Thymus (tissue), 11 donors: ENCODE results near the gene NEU4. TPM values are rescaled to one million over a fixed set of nuclear protein-coding genes. Genes with fewer than 3 reads are reported as not detected.
A peak's percentile ranks its signal among the peaks of the same experiment; 100 is the strongest.
"Not testable (repeated sequence)": the region's sequence is repeated elsewhere in the genome, so short reads cannot be mapped to it uniquely, and the experiment has no call there.

Experiments used
- DNase-seq, 9 donors: peaks; one replicate each; pipeline ENCODE4 v3.0.0-alpha.2; 2013; ENCODE audit warnings: low spot score in 9 of 9, low read depth in 6 of 9, missing footprints in 1 of 9
- H3K27ac ChIP-seq, 2 donors: one replicate each; pipeline ENCODE4 v1.5.1; 2013; ENCODE audit warnings: control low read depth in 1 of 2, low read depth in 1 of 2, low read length in 1 of 2, mild to moderate bottlenecking in 1 of 2, moderate library complexity in 1 of 2
- H3K27me3 ChIP-seq, 2 donors: one replicate each; pipeline ENCODE4 v1.5.1; 2013; ENCODE audit warnings: low read length in 1 of 2; ENCODE audit not compliant: control insufficient read depth in 2 of 2, insufficient read depth in 1 of 2
- H3K36me3 ChIP-seq, 2 donors: one replicate each; pipeline ENCODE4 v1.5.1; 2013; ENCODE audit warnings: low read length in 1 of 2, mild to moderate bottlenecking in 1 of 2, moderate library complexity in 1 of 2; ENCODE audit not compliant: control insufficient read depth in 2 of 2, insufficient read depth in 2 of 2
- H3K4me1 ChIP-seq, 2 donors: one replicate each; pipeline ENCODE4 v1.5.1; 2013; ENCODE audit warnings: low read length in 2 of 2; ENCODE audit not compliant: control insufficient read depth in 2 of 2, insufficient read depth in 2 of 2
- H3K4me3 ChIP-seq, 2 donors: one replicate each; pipeline ENCODE4 v1.5.1; 2013; ENCODE audit warnings: low read length in 2 of 2, control low read depth in 1 of 2, mild to moderate bottlenecking in 1 of 2
- H3K9me3 ChIP-seq, 2 donors: one replicate each; pipeline ENCODE4 v1.5.1; 2013; ENCODE audit warnings: low read length in 1 of 2, mild to moderate bottlenecking in 1 of 2; ENCODE audit not compliant: control insufficient read depth in 2 of 2, insufficient read depth in 1 of 2
- WGBS: extraction: QIAGEN DNeasy Blood & Tissue Kit; methylation state at CpG from one replicate; pipeline ENCODE4 v1.1.7; 2013; 5-methylcytosine and 5-hydroxymethylcytosine counted together
- polyA plus RNA-seq: library from polyadenylated mRNA; stranded (reverse); fragments of 200-250 nt; gene quantifications from one replicate; pipeline ENCODE4 v1.2.3, GENCODE V29; 2013
- total RNA-seq: library from RNA; stranded (reverse); fragments of 120-200 nt; gene quantifications from one replicate; pipeline ENCODE4 v1.2.4, GENCODE V29; 2013
- donor health status: healthy.

NEU4 gene
- total and polyA plus RNA-seq, 2 donors = 0.05 to 1.1 TPM

DNA sequence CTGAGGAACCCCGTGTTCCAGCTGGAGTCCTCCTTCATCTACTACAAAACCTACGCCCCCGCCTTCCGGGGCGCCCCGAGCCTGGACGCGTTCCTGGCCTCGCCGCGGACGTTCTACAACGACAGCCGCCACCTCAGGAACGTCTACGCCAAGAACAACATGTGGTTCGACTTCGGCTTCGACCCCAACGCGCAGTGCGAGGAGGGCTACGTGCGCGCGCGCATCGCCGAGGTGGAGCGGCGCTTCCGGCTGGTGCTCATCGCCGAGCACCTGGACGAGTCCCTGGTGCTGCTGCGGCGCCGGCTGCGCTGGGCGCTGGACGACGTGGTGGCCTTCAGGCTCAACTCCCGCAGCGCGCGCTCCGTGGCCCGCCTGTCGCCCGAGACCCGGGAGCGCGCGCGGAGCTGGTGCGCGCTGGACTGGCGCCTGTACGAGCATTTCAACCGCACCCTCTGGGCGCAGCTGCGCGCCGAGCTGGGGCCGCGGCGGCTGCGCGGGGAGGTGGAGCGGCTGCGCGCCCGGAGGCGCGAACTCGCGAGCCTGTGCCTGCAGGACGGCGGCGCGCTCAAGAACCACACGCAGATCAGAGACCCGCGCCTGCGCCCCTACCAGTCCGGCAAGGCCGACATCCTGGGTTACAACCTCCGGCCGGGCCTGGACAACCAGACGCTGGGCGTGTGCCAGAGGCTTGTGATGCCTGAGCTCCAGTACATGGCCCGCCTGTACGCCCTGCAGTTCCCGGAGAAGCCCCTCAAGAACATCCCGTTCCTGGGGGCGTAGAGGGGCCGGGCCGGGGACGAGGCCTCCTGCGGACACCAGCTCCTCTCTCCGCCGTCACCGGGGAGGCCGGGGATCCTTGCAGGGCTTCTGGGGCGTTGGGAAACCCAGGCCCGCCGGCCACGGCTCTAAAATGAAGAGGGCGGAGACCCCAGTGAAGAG is 5.3 kb upstream of the NEU4 start:
- Histone ChIP-seq H3K4me3 (peak overlapping the region; percentile 35 to 63), H3K4me1 (peaks cover 16 to 25% of the 10 kb centered on the region in 2 donors), H3K9me3 (peaks cover 0 to 3% of the 10 kb centered on the region in 2 donors), H3K27me3 (peaks cover 2 to 29% of the 10 kb centered on the region in 2 donors), H3K36me3 (no peaks in the 10 kb centered on the region), H3K27ac (peak overlapping the region in 1 of 2 donors; percentile 52)
- WGBS = 3% methylated on average over 109 of the region's 109 CpGs
- peak in 8 of 9 donors; percentile 44 to 87 (median 69) for DNase-seq

DNA sequence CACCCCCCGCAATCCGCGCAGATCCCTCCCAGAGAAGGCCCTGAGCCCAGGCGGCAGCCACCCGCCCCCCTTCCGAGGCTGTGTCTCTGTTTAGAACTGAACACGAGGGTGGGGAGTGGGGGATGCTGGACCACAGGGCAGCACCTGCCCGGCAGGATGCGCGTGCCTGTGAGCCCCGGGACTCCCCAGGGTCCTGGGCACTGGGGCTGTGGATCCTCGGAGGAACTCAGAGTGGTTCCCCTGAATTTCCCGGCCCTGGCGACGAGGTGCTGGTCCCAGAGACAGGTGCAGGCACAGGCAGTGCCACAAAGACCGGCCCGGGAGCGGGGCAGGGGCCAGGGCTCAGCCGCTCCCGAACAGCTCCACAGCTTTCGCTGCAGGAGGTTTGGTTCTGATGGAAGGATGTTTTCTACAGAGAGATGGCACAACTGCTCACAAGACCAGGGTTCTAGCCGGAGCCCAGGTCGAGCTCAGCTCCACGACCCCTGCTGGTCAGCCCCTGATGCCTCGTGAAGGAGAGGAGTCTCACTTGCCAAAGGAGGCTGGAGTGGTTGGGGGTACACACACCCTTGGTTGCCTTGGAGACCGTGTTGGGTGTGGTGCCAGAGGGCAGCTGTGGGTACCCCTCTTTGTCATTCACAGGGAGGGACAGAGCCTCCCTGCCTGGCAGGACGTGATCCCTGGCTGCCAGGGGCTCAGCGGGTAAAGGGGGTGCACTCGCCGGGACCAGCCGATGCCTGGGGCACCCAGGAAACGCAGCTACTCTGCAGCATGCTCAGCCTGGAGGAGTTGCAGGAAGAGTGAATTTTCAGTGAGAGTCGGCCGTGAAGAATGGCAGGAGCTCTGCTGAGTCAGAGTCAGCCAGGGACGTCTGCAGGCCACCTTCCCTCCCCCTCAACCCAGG is 4.4 kb upstream of the NEU4 start:
- Histone ChIP-seq H3K27me3 (peaks cover 2 to 31% of the 10 kb centered on the region in 2 donors), H3K27ac (no peak overlapping the region), H3K4me3 (peak overlapping the region; percentile 35 to 63), H3K36me3 (no peaks in the 10 kb centered on the region), H3K9me3 (peaks cover 0 to 3% of the 10 kb centered on the region in 2 donors), H3K4me1 (peaks cover 16 to 25% of the 10 kb centered on the region in 2 donors)
- 5% methylated on average over 35 of the region's 35 CpGs for WGBS
- peak in 1 of 9 donors; percentile 49 for DNase-seq

DNA sequence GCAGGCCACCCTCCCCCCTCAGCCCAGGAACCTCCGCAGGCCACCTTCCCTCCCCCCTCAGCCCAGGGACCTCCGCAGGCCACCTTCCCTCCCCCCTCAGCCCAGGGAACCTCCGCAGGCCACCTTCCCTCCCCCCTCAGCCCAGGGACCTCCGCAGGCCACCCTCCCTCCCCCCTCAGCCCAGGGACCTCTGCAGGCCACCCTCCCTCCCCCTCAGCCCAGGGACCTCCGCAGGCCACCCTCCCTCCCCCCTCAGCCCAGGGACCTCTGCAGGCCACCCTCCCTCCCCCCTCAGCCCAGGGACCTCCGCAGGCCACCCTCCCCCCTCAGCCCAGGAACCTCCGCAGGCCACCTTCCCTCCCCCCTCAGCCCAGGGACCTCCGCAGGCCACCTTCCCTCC is 2.8 kb upstream of the NEU4 start:
- Histone ChIP-seq H3K27me3 (peaks cover 2 to 35% of the 10 kb centered on the region in 2 donors), H3K4me1 (peaks cover 16 to 25% of the 10 kb centered on the region in 2 donors)
- 71% methylated on average over 3 of the region's 8 CpGs for WGBS
- not testable (repeated sequence) for H3K27ac ChIP-seq, DNase-seq, H3K9me3 ChIP-seq, H3K4me3 ChIP-seq, H3K36me3 ChIP-seq

DNA sequence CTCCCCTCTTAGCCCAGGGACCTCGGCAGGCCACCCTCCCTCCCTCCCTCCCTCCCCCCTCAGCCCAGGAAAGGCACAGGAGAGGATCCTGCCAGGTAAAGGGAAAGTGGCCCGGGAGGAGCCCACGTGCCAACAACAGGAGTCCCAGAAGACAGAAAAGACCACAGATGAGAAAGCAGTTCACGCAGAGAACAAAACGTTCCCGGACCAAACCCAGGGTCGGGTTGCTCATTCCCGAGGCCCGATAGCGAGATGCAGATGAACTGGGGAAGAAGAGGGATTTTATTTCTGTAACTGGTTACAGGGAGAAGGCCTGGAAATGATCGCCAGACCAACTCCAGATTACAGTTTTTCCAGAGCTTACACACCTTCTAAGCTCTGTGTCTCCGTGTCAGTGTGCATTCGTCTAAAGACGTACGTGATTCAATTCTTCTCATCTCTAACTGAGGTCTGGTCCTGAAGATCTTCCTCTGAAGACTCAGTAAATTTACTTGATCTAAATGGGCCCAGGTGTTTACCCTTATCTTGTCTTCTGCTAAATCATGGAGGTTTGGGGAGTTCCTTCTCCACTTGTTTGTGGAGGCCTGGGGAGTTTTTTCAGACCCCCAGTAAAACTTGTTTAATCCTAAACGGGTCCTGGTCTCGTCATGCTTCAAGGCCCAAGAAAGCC is 807 bp upstream of the NEU4 start:
- Histone ChIP-seq H3K4me1 (peaks cover 16 to 27% of the 10 kb centered on the region in 2 donors), H3K27ac (no peak overlapping the region), H3K9me3 (peaks cover 0 to 9% of the 10 kb centered on the region in 2 donors), H3K36me3 (no peaks in the 10 kb centered on the region), H3K27me3 (peaks cover 2 to 22% of the 10 kb centered on the region in 2 donors), H3K4me3 (no peak overlapping the region)
- WGBS = 81% methylated on average over 17 of the region's 17 CpGs
- no peak for DNase-seq

DNA sequence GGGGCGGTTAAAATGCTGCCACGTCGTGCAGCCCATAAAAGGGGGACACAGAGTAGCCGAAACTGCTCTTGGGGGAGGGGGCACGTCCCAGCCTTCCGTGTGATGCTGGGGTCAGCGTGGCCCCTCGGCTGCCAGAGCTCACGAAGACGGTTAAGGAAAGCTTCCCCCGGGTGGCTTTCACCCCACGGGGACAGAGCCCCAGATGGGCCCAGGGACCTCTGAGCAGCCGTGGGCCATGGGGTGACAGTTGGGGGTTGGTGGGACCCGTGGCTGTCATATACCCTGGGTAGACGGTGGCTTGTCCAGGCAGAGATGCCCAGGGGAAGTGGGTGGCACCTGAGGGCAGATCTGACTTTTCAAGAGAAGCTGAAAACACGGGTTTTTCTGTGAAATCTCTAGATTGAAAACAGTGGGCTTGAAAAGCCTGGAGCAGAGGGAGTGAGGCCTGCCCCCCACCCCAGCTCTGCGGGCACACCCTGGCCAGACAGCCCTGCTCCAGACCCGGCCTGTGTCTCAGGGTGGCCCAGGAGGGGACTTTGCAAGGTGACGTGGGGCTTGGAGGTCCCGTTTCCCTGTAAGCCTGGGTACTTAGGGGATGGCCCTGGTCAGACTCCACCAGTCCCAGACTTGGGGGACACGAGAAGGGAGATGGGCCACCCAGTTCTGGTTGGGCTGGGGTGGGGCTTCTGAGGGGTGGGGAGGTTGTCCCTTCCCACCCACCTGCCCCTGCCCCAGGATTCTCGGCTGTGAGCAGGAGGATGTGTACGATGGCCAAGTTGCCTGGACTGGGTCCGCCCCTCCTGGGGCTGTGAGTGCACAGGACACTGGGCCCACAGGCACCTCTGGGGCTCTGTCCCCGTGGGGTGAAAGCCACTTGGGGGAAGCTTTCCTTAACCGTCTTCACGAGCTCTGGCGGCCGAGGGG is 652 bp downstream of the NEU4 start:
- no peaks in the 10 kb centered on the region for H3K36me3 ChIP-seq
- no peak for DNase-seq
- H3K4me3 ChIP-seq = no peak overlapping the region
- H3K4me1 ChIP-seq = peaks cover 2 to 23% of the 10 kb centered on the region in 2 donors
- H3K27ac ChIP-seq = no peak overlapping the region
- H3K27me3 ChIP-seq = peaks cover 0 to 10% of the 10 kb centered on the region in 2 donors
- H3K9me3 ChIP-seq = peaks cover 0 to 7% of the 10 kb centered on the region in 2 donors
- 87% methylated on average over 29 of the region's 29 CpGs for WGBS

DNA sequence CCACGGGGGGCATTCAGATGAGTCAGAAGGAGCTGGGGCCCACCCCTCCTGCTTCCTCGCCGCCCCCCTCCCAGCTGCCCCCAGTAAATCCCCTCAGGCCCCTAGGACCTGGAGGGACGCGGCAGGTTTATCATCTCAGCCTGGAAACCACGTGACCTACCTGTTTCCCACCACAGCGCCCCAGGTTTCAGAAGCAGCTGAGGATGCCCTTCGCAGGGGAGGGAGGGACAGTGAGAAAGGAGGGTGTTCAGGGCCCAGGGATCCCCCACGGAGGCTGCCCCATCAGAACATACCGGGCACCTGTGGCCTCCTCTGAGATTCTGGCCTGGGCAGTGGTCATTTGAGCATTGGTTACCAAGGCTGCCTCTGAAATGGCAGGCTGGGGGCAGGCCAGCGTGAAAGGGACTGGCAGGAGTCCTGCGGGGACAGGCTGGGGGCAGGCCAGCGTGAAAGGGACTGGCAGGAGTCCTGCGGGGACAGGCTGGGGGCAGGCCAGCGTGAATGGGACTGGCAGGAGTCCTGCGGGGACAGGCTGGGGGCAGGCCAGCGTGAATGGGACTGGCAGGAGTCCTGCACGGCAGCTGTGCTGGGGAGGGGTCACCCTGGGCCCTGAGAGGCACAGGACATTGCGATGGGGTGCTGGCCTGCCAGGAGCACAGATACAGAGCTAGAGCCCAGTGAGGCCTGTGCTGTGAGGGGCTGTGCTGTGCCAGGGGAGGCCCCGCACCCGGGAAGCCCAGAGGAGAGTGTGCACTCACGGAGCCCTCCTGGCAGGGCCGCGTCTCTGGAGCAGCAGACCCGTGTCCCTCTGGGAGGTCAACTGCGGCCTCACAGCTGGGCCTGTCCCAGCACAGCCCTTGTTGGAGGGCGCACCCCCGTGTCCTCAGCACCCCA is 1.6 kb downstream of the NEU4 start:
- Histone ChIP-seq H3K4me1 (peaks cover 0 to 20% of the 10 kb centered on the region in 2 donors), H3K27ac (no peak overlapping the region), H3K27me3 (peaks cover 0 to 8% of the 10 kb centered on the region in 2 donors), H3K36me3 (no peaks in the 10 kb centered on the region), H3K9me3 (peaks cover 0 to 7% of the 10 kb centered on the region in 2 donors), H3K4me3 (no peak overlapping the region)
- no peak for DNase-seq
- WGBS = 84% methylated on average over 28 of the region's 28 CpGs

DNA sequence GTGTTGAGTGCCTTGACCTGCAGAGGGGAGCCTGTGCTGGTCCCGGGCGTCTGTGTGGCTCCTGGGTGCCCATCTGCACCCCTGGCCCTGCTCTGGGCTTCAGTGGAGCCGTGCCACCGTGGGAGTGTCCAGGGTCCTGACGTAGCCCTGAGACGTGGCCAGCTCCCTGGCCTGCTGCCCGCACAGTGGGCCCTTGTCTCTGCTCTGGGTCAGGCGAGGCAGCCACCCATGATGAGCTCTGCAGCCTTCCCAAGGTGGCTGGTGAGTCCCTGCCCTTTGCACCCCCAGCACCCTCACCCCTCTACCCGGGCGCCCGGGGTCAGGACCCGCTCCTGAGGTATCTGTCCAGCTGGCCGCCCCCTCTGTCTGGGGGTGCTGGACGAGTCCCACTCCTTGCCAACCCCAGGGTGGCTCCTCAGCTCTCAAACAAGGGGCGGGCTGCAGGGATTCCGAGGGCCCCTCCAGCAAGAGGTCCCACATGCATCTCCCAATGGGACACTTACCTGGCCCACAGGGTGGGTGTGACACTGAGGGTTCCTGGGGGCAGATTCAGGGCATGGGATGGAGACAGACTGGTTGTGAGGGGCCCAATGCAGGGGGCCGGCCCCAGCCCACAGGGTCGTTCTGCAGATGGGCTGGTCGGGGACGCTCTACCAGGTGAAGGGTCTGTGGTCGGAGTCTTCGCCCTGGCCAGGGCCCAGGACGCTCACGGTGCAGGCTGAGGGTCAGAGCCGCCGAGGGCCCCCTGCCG is 2.4 kb downstream of the NEU4 start:
- no peak for DNase-seq
- Histone ChIP-seq H3K27ac (no peak overlapping the region), H3K27me3 (peaks cover 0 to 14% of the 10 kb centered on the region in 2 donors), H3K4me1 (peaks cover 0 to 20% of the 10 kb centered on the region in 2 donors), H3K9me3 (peaks cover 0 to 7% of the 10 kb centered on the region in 2 donors), H3K36me3 (no peaks in the 10 kb centered on the region), H3K4me3 (no peak overlapping the region)
- 97% methylated on average over 27 of the region's 27 CpGs for WGBS
